Common myeloid progenitor, CD34-positive (primary cell): ENCODE data around the gene MID1.

Source experiments
- CTCF ChIA-PET: fragments of 350-600 bp; sonication (Branson Sonifier 250); formaldehyde crosslinking; loops from one replicate; lab custom pipeline; 2021; ENCODE audit warnings: antibody characterized with exemption; lab: Charles Lee
- POLR2A ChIA-PET: fragments of 350-600 bp; sonication (Branson Sonifier 250); formaldehyde crosslinking; loops from one replicate; lab custom pipeline; 2021; ENCODE audit warnings: antibody characterized with exemption; lab: Charles Lee
- DNase-seq, 3 donors: peaks; one replicate each; pipeline versions ENCODE4 v3.0.0 to v3.0.0-alpha.2; 2013
- H3K27ac ChIP-seq, 2 experiments: 1 replicate in 1 of 2; 2 replicates in 1 of 2; pipeline ENCODE4 v1.7.0; 2013; ENCODE audit warnings: inconsistent platforms in 2 of 2, low read length in 2 of 2, mild to moderate bottlenecking in 2 of 2, low read depth in 1 of 2, moderate library complexity in 1 of 2; ENCODE audit not compliant: severe bottlenecking in 2 of 2, insufficient read depth in 1 of 2, poor library complexity in 1 of 2
- H3K27me3 ChIP-seq, 5 experiments: replicated peaks in 2 of 5; 1 replicate in 3 of 5; 2 replicates in 2 of 5; pipeline versions ENCODE4 v1.6.1 to v1.7.0; 2013; ENCODE audit warnings: low read length in 4 of 5, mild to moderate bottlenecking in 2 of 5, moderate library complexity in 2 of 5, inconsistent platforms in 1 of 5; ENCODE audit not compliant: insufficient read depth in 5 of 5, control insufficient read depth in 4 of 5
- H3K36me3 ChIP-seq, 4 experiments: 1 replicate in 2 of 4; 2 replicates in 2 of 4; pipeline versions ENCODE4 v1.6.1 to v1.7.0; 2013; ENCODE audit warnings: low read length in 3 of 4, control low read depth in 1 of 4, mild to moderate bottlenecking in 1 of 4; ENCODE audit not compliant: control insufficient read depth in 4 of 4, insufficient read depth in 4 of 4
- H3K4me1 ChIP-seq, 4 experiments: 1 replicate in 3 of 4; 2 replicates in 1 of 4; pipeline versions ENCODE4 v1.6.1 to v1.7.1; 2013; ENCODE audit warnings: low read length in 3 of 4, mild to moderate bottlenecking in 3 of 4, control low read depth in 1 of 4, inconsistent platforms in 1 of 4, moderate library complexity in 1 of 4; ENCODE audit not compliant: control insufficient read depth in 4 of 4, insufficient read depth in 4 of 4; ENCODE audit errors: control extremely low read depth in 1 of 4
- H3K4me3 ChIP-seq, 7 experiments: 1 replicate in 4 of 7; 2 replicates in 3 of 7; pipeline versions ENCODE4 v1.5.1 to v1.7.0; 2013; ENCODE audit warnings: mild to moderate bottlenecking in 7 of 7, low read length in 6 of 7, moderate library complexity in 6 of 7, inconsistent platforms in 2 of 7, low read depth in 2 of 7, control low read depth in 1 of 7; ENCODE audit not compliant: insufficient read depth in 4 of 7, control insufficient read depth in 1 of 7; ENCODE audit errors: extremely low read depth in 1 of 7
- H3K9me3 ChIP-seq, 5 experiments: 1 replicate in 4 of 5; 2 replicates in 1 of 5; pipeline versions ENCODE4 v1.6.1 to v1.7.1; 2013; ENCODE audit warnings: low read length in 4 of 5, mild to moderate bottlenecking in 2 of 5, inconsistent platforms in 1 of 5, low read depth in 1 of 5, moderate library complexity in 1 of 5; ENCODE audit not compliant: control insufficient read depth in 4 of 5, insufficient read depth in 2 of 5; ENCODE audit errors: control extremely low read depth in 1 of 5
- WGBS: methylation state at CpG from one replicate; pipeline ENCODE4 v1.1.5; 2013; ENCODE audit not compliant: insufficient coverage; 5-methylcytosine and 5-hydroxymethylcytosine counted together

The MID1 gene

DNA sequence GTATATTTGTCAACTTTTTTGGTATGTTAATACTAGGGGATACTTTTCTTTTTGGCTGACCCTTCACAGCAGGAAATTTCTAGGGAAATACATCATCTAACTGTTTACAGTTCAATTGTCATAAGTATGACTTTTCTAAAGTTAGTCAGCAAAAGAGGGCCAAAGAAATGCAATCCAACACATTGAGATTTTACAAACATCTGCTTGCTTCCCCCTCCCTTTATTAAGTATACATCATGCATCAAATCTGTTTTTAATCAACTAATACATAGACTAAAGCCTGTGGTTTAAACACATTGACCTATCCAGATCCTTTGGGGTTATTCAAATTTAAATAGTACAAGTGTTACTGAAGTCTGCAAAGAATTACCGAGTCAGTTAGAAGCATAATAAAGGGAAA is 93.9 kb downstream of the MID1 start:
- no peak overlapping the region for H3K4me3 ChIP-seq
- CTCF ChIA-PET: no interaction called here
- POLR2A ChIA-PET: no interaction called here
- H3K36me3 ChIP-seq: no peaks in the 10 kb centered on the region
- 80% methylated on average over 1 of the region's 1 CpG for WGBS
- peaks cover 0 to 3% (median 0%) of the 10 kb centered on the region in 5 experiments for H3K27me3 ChIP-seq
- H3K9me3 ChIP-seq: no peaks in the 10 kb centered on the region
- DNase-seq: no peak
- no peak overlapping the region for H3K27ac ChIP-seq
- H3K4me1 ChIP-seq: no peaks in the 10 kb centered on the region

GRCh38 chrX:10525381-10526120 is 94.8 kb downstream of the MID1 start:
- Histone ChIP-seq H3K9me3 (no peaks in the 10 kb centered on the region), H3K4me3 (no peak overlapping the region), H3K27ac (no peak overlapping the region), H3K27me3 (peaks cover 0 to 3% (median 0%) of the 10 kb centered on the region in 5 experiments), H3K36me3 (no peaks in the 10 kb centered on the region), H3K4me1 (no peaks in the 10 kb centered on the region)
- ChIA-PET CTCF (no interaction called here), POLR2A (no interaction called here)
- DNase-seq: no peak
- 72% methylated on average over 4 of the region's 6 CpGs for WGBS

GRCh38 chrX:10524578-10524977 is 95.8 kb downstream of the MID1 start:
- no peak for DNase-seq
- Histone ChIP-seq H3K27ac (no peak overlapping the region), H3K27me3 (no peaks in the 10 kb centered on the region), H3K4me3 (no peak overlapping the region), H3K9me3 (no peaks in the 10 kb centered on the region), H3K36me3 (no peaks in the 10 kb centered on the region), H3K4me1 (no peaks in the 10 kb centered on the region)
- POLR2A ChIA-PET: no interaction called here
- WGBS: 60% methylated on average over 1 of the region's 1 CpG
- CTCF ChIA-PET: no interaction called here

DNA sequence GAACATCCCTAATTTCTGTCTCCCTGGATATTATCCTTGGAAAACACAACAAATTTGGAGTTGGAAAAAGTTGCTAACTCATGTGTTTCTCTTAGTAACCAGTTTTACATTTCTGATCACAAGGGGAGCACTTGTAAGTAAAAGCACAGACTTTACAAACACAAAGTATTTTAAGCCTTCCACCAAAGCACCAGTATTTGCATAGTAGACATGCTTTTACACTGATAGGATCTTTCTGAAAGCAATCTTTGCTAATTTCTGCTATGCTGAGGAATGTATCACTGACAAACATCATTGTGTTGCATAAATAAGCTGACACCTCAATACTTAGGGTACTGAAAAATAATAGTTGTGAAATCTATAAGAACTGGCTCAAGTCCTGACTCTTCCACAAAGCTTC is 100.6 kb downstream of the MID1 start:
- Histone ChIP-seq H3K4me3 (no peak overlapping the region), H3K27me3 (no peaks in the 10 kb centered on the region), H3K27ac (no peak overlapping the region), H3K9me3 (no peaks in the 10 kb centered on the region), H3K36me3 (no peaks in the 10 kb centered on the region), H3K4me1 (no peaks in the 10 kb centered on the region)
- POLR2A ChIA-PET: no interaction called here
- CTCF ChIA-PET: no interaction called here
- DNase-seq: no peak

- no peak for DNase-seq
- Histone ChIP-seq H3K36me3 (no peaks in the 10 kb centered on the region), H3K27me3 (no peaks in the 10 kb centered on the region), H3K4me3 (no peak overlapping the region), H3K9me3 (no peaks in the 10 kb centered on the region), H3K4me1 (no peaks in the 10 kb centered on the region), H3K27ac (no peak overlapping the region)
- ChIA-PET CTCF (no interaction called here), POLR2A (no interaction called here)
Measured at GRCh38 chrX:10519278-10519677, 101.1 kb downstream of the MID1 start.

DNA sequence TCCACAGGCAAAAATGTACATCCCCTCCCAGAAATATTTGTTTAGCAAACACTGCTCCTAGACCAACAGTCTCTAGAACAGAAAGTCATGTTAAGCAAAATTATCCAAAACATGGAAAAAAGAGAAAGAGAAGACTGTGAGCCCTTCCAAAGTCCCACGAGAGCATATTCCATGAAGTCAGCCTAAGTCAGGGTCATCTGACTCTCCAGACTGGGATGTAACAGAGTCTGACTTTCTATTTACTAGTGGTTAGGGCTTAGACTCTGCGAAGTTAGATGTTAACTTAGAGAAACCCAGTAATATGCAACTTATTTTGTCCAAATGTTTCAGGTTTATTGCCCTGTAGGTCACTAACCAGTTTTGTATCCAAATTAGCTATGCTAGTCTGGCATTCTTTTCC is 102.3 kb downstream of the MID1 start:
- Histone ChIP-seq H3K4me1 (no peaks in the 10 kb centered on the region), H3K27me3 (no peaks in the 10 kb centered on the region), H3K27ac (no peak overlapping the region), H3K36me3 (no peaks in the 10 kb centered on the region), H3K9me3 (no peaks in the 10 kb centered on the region), H3K4me3 (no peak overlapping the region)
- DNase-seq: no peak
- WGBS: 80% methylated on average over 2 of the region's 2 CpGs
- POLR2A ChIA-PET: no interaction called here
- CTCF ChIA-PET: no interaction called here

- no peak overlapping the region for H3K4me3 ChIP-seq
- DNase-seq: no peak
- CTCF ChIA-PET: no interaction called here
- peaks cover 0 to 4% (median 2%) of the 10 kb centered on the region in 4 experiments for H3K4me1 ChIP-seq
- H3K27me3 ChIP-seq: no peaks in the 10 kb centered on the region
- POLR2A ChIA-PET: no interaction called here
- H3K36me3 ChIP-seq: no peaks in the 10 kb centered on the region
- no peak overlapping the region for H3K27ac ChIP-seq
- WGBS: 64% methylated on average over 3 of the region's 5 CpGs
- no peaks in the 10 kb centered on the region for H3K9me3 ChIP-seq
Measured at GRCh38 chrX:10516781-10517322, 103.5 kb downstream of the MID1 start.
